Measurements from ENCODE around the gene SSNA1. TPM values are rescaled to one million over a fixed set of nuclear protein-coding genes. Genes with fewer than 3 reads are reported as not detected.

SSNA1 gene, protein sequence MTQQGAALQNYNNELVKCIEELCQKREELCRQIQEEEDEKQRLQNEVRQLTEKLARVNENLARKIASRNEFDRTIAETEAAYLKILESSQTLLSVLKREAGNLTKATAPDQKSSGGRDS
- total RNA-seq (2022) = 62.3 and 62.7 TPM in 2 replicates
- percentile 71 among the genes with signal in this experiment for Bru-seq, nascent RNA
- percentile 70 among the genes with signal in this experiment for BruChase-seq, experiment 1, labeled RNA remaining after a 2-hour chase
- BruChase-seq, experiment 2, labeled RNA remaining after a 6-hour chase = percentile 87 among the genes with signal in this experiment
- long read RNA-seq, transcript SSNA1-202 (2 exons, 1,170 nt) = major isoform, 87 of 197 reads
- long read RNA-seq, transcript SSNA1-201 (3 exons, 896 nt) = minor isoform, 69 of 197 reads
- long read RNA-seq, partial matches to known transcripts = 1 of 197 reads
- long read RNA-seq, other reads (novel, unspliced or antisense) = 37 of 197 reads

DNA sequence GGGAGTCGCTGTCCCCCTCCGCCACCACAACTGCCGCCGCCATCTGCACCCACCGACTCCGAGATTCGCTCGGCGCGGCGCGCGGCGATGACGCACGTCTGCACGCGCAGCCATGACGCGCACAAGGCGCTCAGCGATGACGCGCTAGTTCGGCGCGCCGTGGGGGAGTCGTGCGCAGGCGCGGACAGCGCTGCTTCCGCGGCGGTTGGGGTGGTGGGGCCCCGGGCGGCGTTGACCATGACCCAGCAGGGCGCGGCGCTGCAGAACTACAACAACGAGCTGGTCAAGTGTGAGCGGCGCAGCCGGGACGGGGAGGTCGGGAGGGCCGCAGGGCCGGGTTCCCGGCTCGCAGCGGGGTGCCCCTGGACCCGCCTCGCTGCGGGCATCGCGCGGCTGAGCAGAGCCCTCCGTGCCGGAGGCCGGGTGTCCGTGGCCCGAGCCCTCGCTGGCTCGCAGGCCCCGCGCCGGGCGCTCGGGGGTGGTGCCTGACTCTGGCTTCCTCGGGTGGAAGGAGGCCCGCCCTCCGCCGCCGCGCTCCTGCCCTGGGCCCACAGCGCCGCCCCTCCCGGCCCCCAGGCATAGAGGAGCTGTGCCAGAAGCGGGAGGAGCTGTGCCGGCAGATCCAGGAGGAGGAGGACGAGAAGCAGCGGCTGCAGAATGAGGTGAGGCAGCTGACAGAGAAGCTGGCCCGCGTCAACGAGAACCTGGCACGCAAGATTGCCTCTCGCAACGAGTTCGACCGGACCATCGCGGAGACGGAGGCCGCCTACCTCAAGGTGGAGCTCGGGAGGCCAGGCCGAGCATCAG lies at the start of gene SSNA1, which contains the start of gene ANAPC2:
TSS of gene SSNA1 (plus strand) at position 187 of the 807 bp plus-strand sequence. CDS start at position 238, 51 bp downstream.
TSS of gene ANAPC2 (minus strand) at position 71 of the 807 bp plus-strand sequence. CDS start at position 43, 28 bp downstream.
- intact Hi-C loops (cut with micrococcal nuclease; ENCODE audit: unreplicated experiment) = loop anchor here (1.0 to 2.0 kb wide), 3 partner anchors 12 to 38 kb away; partner anchors contain the start of genes RNF224 and TPRN
- TSS peak; percentile 85 for BruUV-seq (replicated peaks)

DNA sequence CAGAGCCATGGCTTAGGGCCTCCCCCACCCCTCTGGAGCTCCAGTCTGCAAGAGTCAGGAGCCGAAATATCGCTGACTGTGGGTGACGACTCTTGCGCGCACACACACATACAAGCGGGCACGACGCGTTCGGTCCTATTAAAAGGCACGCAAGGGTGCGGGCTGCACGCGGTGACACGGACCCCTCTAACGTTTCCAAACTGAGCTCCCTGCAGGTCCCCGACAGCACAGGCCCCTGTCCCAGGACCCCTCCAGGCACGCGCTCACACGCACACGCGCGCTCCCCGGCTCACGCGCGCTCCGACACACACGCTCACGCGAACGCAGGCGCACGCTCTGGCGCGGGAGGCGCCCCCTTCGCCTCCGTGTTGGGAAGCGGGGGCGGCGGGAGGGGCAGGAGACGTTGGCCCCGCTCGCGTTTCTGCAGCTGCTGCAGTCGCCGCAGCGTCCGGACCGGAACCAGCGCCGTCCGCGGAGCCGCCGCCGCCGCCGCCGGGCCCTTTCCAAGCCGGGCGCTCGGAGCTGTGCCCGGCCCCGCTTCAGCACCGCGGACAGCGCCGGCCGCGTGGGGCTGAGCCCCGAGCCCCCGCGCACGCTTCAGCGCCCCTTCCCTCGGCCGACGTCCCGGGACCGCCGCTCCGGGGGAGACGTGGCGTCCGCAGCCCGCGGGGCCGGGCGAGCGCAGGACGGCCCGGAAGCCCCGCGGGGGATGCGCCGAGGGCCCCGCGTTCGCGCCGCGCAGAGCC lies 49.6 kb upstream of the SSNA1 start, which contains the start of gene GRIN1:
TSS of gene GRIN1 (plus strand) at position 433 of the 746 bp plus-strand sequence. CDS start 333 bp downstream, outside the sequence.
- Histone ChIP-seq H3K4me3 (ENCODE audit: low read depth, low read length) (no peak within 1 kb of the TSS), H3K4me1 (peaks cover 10% of the 10 kb centered on the region; the same call in 1 of the 2 replicates), H3K27me3 (replicated peaks; ENCODE audit: control insufficient read depth, insufficient read depth, low read length) (no peaks in the 10 kb centered on the region), H3K36me3 (ENCODE audit: control insufficient read depth, insufficient read depth, low read length) (no peaks in the 10 kb centered on the region), H3K9me3 (no peaks in the 10 kb centered on the region)
- Mint-ChIP-seq H3K4me3 (ENCODE audit: unreplicated experiment) (no peak within 1 kb of the TSS), H3K4me1 (ENCODE audit: low read depth, unreplicated experiment) (no peaks in the 10 kb centered on the region), H3K36me3 (ENCODE audit: insufficient read depth, unreplicated experiment) (peaks cover 6% of the 10 kb centered on the region), H3K27ac (ENCODE audit: unreplicated experiment) (no peak within 1 kb of the TSS), H3K27me3 (ENCODE audit: insufficient read depth, unreplicated experiment) (peaks cover 9% of the 10 kb centered on the region), H3K9me3 (ENCODE audit: unreplicated experiment) (no peaks in the 10 kb centered on the region)
- ChIA-PET CTCF (no interaction called here), POLR2A (no interaction called here)
- BruUV-seq (replicated peaks) = no TSS peak
- DNase-seq = peak in 1 of 2 experiments; percentile 70
- TF ChIP-seq, protein P1, sequence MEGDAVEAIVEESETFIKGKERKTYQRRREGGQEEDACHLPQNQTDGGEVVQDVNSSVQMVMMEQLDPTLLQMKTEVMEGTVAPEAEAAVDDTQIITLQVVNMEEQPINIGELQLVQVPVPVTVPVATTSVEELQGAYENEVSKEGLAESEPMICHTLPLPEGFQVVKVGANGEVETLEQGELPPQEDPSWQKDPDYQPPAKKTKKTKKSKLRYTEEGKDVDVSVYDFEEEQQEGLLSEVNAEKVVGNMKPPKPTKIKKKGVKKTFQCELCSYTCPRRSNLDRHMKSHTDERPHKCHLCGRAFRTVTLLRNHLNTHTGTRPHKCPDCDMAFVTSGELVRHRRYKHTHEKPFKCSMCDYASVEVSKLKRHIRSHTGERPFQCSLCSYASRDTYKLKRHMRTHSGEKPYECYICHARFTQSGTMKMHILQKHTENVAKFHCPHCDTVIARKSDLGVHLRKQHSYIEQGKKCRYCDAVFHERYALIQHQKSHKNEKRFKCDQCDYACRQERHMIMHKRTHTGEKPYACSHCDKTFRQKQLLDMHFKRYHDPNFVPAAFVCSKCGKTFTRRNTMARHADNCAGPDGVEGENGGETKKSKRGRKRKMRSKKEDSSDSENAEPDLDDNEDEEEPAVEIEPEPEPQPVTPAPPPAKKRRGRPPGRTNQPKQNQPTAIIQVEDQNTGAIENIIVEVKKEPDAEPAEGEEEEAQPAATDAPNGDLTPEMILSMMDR (IDR thresholded peaks at IDR 0.05; ENCODE audit: insufficient read depth in 1 of 2, low read depth in 1 of 2, low read length in 1 of 2, severe bottlenecking in 1 of 2, unreplicated experiment in 1 of 2) = no peak
- intact Hi-C loops (cut with micrococcal nuclease; ENCODE audit: unreplicated experiment) = no loop called here

More for the DNA sequence above, at the start of gene SSNA1, which contains the start of gene ANAPC2:
- POLR2A ChIA-PET = interaction anchor here (0.5 to 1.8 kb wide), 19 partner anchors 10 to 460 kb away, joined by 3 to 21 read pairs (median 3); partner anchors contain the start of genes LRRC26, MAN1B1, NELFB and RNF208
- no peaks in the 10 kb centered on the region for H3K9me3 ChIP-seq
- TF ChIP-seq, protein P1 (IDR thresholded peaks at IDR 0.05; ENCODE audit: insufficient read depth in 1 of 2, low read depth in 1 of 2, low read length in 1 of 2, severe bottlenecking in 1 of 2, unreplicated experiment in 1 of 2) = peak; percentile 38 to 56
- H3K36me3 ChIP-seq (ENCODE audit: control insufficient read depth, insufficient read depth, low read length) = peaks cover 3% of the 10 kb centered on the region
- H3K4me1 ChIP-seq = peaks cover 16% of the 10 kb centered on the region
- no peaks in the 10 kb centered on the region for H3K27me3 ChIP-seq (replicated peaks; ENCODE audit: control insufficient read depth, insufficient read depth, low read length)
- peak within 1 kb of the TSS; percentile 93 for H3K27ac Mint-ChIP-seq (ENCODE audit: unreplicated experiment)
- peaks cover 43% of the 10 kb centered on the region for H3K36me3 Mint-ChIP-seq (ENCODE audit: insufficient read depth, unreplicated experiment)
- no peaks in the 10 kb centered on the region for H3K9me3 Mint-ChIP-seq (ENCODE audit: unreplicated experiment)
- DNase-seq = peak; percentile 93 to 97
- H3K4me3 Mint-ChIP-seq (ENCODE audit: unreplicated experiment) = peak within 1 kb of the TSS; percentile 98
- H3K4me1 Mint-ChIP-seq (ENCODE audit: low read depth, unreplicated experiment) = peaks cover 20% of the 10 kb centered on the region
- CTCF ChIA-PET = interaction anchor here (0.5 to 3.0 kb wide), 23 partner anchors 10 to 160 kb away, joined by 3 to 22 read pairs (median 6); partner anchors contain the start of genes LRRC26, MAN1B1, RNF224 and SAPCD2
- H3K4me3 ChIP-seq (ENCODE audit: low read depth, low read length) = peak within 1 kb of the TSS; percentile 96
- H3K27me3 Mint-ChIP-seq (ENCODE audit: insufficient read depth, unreplicated experiment) = no peaks in the 10 kb centered on the region

All from Caco-2 (cell line).